Measurements from ENCODE around the gene PRR22.

Gene PRR22

DNA sequence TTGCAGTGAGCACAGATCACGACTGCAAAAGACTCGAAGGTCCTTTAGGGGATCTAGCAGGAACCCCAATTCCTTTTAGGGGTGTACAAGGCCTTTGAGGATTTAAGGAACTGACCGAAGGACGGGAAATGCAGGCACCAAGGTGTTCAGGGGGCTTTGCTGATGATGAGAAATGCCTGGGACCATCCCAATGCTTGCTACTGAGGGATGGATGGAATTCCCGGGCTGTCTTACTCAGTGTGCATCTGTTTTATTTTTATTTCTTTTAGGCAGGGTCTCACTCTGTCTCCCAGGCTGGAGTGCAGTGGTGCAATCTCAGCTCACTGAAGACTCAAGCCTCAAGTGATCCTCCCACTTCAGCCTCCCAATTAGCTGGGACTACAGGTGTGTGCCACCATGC is 11.3 kb downstream of the PRR22 start:
- no peak for DNase-seq (ENCODE audit: low spot score)
- peak overlapping the region; percentile 15; the same call in 1 of the 2 replicates for H3K27ac ChIP-seq
- no peak for TF ChIP-seq CTCF (conservative IDR thresholded peaks at IDR 0.05; ENCODE audit: low read depth)
- POLR2A ChIA-PET (ENCODE audit: low non-redundant PET) = no interaction called here
- CTCF ChIA-PET = no interaction called here

- ChIA-PET CTCF (interaction anchor here (0.7 kb wide), 1 partner anchor 21 kb away, joined by 4 read pairs; no protein-coding TSS in a partner anchor), POLR2A (ENCODE audit: low non-redundant PET) (interaction anchor here (0.6 kb wide), 2 partner anchors 121 to 576 kb away, joined by 3 to 5 read pairs; no protein-coding TSS in a partner anchor)
- no peak for DNase-seq (ENCODE audit: low spot score)
- H3K27ac ChIP-seq = no peak overlapping the region
- TF ChIP-seq CTCF (conservative IDR thresholded peaks at IDR 0.05; ENCODE audit: low read depth) = no peak
Observed at GRCh38 chr19:5772416-5772815, 12.1 kb downstream of the PRR22 start.

DNA sequence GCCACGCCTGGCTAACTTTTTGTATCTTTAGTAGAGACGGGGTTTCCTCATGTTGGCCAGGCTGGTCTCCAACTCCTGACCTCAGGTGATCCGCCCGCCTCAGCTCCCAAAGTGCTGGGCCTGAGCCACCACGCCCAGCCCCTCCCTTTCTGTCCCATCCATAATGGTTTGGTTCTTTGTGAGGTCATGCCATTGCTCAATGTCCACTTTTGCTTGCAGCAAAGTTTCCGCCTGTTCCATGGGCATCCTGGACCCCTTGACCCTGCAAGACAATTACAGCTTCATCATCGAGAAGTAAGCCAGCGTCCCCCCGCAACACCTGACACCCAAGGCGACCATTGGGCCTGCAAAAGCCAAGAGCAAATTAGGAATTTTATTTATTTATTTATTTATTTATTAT is 16.6 kb downstream of the PRR22 start:
- ChIA-PET POLR2A (ENCODE audit: low non-redundant PET) (no interaction called here), CTCF (interaction anchor here (0.6 kb wide), 1 partner anchor 433 kb away, joined by 5 read pairs; no protein-coding TSS in a partner anchor)
- no peak for TF ChIP-seq CTCF (conservative IDR thresholded peaks at IDR 0.05; ENCODE audit: low read depth)
- DNase-seq (ENCODE audit: low spot score) = no peak
- H3K27ac ChIP-seq = no peak overlapping the region

DNA sequence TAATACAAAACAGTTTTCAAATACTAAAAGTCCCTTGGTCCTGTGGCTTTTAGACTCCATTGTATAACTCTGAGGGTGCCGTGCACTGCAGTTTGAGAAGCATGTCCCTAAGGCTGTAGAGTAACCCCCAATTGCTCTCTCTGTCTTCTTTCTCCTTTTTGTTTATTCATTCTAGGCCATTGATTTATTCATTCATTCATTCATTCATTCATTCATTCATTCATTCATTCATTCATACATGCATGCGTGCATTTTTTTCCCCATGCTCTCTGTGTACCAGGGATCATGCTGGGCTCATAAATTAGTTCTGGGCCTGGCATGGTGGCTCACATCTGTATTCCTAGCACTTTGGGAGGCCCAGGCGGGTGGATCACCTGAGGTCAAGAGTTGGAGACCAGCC is 19.3 kb downstream of the PRR22 start:
- TF ChIP-seq CTCF (conservative IDR thresholded peaks at IDR 0.05; ENCODE audit: low read depth) = no peak
- H3K27ac ChIP-seq = no peak overlapping the region
- no peak for DNase-seq (ENCODE audit: low spot score)
- CTCF ChIA-PET = no interaction called here
- POLR2A ChIA-PET (ENCODE audit: low non-redundant PET) = no interaction called here

DNA sequence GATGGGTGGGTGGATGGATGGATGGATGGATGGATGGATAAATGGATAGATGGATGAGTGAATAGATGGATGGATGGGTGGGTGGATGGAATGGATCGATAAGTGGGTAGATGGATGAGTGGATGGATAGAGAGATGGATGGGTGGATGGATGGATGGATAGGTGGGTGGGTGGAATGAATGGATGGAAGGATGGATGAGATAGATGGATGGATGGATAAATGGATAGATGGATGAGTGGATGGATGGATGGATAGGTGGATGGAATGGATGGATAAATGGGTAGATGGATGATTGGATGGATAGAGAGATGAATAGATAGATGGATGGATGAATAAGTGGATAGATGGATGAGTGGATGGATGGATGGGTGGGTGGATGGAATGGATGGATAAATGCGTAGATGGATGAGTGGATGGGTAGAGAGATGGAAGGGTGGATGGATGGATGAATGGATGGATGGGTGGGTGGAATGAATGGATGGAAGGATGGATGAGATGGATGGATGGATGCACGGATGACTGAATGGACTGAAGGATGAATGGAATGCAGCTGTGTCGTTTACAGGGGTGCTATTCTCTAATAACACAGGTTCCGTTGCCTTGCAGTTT is 21.8 kb downstream of the PRR22 start:
- ChIA-PET POLR2A (ENCODE audit: low non-redundant PET) (no interaction called here), CTCF (no interaction called here)
- no peak for DNase-seq (ENCODE audit: low spot score)
- TF ChIP-seq CTCF (conservative IDR thresholded peaks at IDR 0.05; ENCODE audit: low read depth) = no peak
- H3K27ac ChIP-seq = no peak overlapping the region

DNA sequence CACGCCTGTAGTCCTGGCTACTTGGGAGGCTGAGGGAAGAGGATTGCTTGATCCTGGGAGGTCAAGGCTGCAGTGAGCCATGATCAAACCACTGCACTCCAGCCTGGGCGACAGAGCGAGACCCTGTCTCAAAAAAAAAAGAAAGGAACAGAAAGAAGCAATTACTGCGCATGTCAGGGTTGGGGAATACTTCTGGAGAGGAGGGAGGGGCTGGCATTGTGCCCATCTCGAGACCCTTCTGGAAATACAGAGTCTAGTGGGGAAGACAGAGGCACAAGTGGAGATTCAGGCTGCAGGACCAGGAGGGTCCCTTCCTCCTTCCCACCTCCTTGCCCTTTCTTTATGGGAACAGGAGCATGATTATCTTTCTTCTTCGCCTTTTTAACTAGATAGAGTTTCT is 30.8 kb downstream of the PRR22 start:
- ChIA-PET CTCF (no interaction called here), POLR2A (ENCODE audit: low non-redundant PET) (interaction anchor here (0.6 kb wide), 1 partner anchor 19 kb away, joined by 4 read pairs; no protein-coding TSS in a partner anchor)
- H3K27ac ChIP-seq = no peak overlapping the region
- no peak for TF ChIP-seq CTCF (conservative IDR thresholded peaks at IDR 0.05; ENCODE audit: low read depth)
- no peak for DNase-seq (ENCODE audit: low spot score)
